Sciatic nerve (tissue), 2 donors: ENCODE measurements around the gene GPSM1. TPM values are rescaled to one million over a fixed set of nuclear protein-coding genes. Genes with fewer than 3 reads are reported as not detected.

ENCODE experiments used
- ATAC-seq: fragments of 200-7000 bp; cut with Tn5 transposase; one replicate; pipeline ENCODE4 v1.9.1; 2020; ENCODE audit warnings: mild to moderate bottlenecking, moderate library complexity
- DNase-seq: peaks from one replicate; pipeline ENCODE4 v3.0.0-alpha.2; 2020; ENCODE audit warnings: low spot score
- intact Hi-C: fragments of 100-400 bp; cut with DNase I; formaldehyde crosslinking; loops from one replicate; pipeline ENCODE4 v1.14.2; 2022
- total RNA-seq: library from RNA; stranded (reverse); fragmentation: NEBNext Ultra II Directional; extraction: Animal tissue kit (Norgen Biotek cat#: 25700); gene quantifications from one replicate; pipeline ENCODE4 v1.2.1, GENCODE V29; 2021
- donor health status: DM: no; HTN: no; CAD: no.
- donor health status: DM: no; HTN: no; CAD: no.

GPSM1 gene, protein sequence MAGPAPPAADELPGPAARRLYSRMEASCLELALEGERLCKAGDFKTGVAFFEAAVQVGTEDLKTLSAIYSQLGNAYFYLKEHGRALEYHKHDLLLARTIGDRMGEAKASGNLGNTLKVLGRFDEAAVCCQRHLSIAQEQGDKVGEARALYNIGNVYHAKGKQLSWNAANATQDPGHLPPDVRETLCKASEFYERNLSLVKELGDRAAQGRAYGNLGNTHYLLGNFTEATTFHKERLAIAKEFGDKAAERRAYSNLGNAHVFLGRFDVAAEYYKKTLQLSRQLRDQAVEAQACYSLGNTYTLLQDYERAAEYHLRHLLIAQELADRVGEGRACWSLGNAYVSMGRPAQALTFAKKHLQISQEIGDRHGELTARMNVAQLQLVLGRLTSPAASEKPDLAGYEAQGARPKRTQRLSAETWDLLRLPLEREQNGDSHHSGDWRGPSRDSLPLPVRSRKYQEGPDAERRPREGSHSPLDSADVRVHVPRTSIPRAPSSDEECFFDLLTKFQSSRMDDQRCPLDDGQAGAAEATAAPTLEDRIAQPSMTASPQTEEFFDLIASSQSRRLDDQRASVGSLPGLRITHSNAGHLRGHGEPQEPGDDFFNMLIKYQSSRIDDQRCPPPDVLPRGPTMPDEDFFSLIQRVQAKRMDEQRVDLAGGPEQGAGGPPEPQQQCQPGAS
- 43.7 TPM for total RNA-seq

GRCh38 chr9:136327304-136327974 lies at the start of gene GPSM1:
GPSM1 (plus strand) TSS chr9:136327539; CDS start chr9:136327696, 157 bp downstream.
- ATAC-seq (peak; percentile 40), DNase-seq (peak; percentile 83)
- intact Hi-C loops: no loop called here

DNA sequence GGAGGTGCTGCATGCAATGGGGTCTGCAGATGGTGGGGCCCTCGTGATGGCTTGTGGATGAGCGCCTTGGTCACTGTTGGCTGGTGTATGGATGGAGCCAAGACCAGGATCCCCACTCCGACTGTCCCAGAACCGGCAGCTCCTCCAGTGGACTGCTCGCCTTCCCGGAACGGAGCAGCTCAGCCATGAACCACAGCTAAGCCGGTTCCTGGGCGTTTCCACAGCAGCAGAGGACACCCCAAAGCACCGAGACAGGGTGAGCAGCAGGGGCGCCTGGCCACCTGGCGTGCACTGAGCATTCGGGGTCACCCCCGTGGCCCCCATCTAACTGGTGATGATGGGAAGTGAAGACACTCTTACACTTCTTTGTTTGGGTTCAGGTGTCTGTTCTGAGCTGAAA lies 49.6 kb upstream of the GPSM1 start:
- ATAC-seq (no peak), DNase-seq (no peak)
- intact Hi-C loops: no loop called here

DNA sequence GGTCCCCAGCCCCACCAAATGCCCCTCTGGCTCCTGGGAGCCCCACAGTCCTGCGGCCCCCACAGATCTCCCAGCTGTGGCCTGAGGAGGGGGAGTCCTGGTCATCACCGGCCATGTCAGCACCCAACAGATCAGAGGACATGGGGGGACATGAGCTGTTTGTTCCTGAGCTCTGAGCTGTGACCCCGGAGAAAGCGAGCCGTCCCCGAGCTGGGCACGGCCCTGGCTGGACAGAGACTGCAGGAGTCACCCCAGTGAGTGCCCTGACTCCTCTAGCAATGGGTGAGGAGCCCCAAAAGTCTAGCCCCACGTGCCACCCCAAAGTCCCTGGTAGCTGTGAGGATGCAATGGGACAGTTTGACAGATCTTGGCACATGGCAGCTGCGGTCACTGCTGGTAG lies 49.1 kb upstream of the GPSM1 start:
- intact Hi-C loops: no loop called here
- DNase-seq (no peak), ATAC-seq (no peak)

- no peak for DNase-seq
- ATAC-seq: no peak
- intact Hi-C loops: no loop called here
These were observed 48.4 kb upstream of the GPSM1 start for GRCh38 chr9:136278894-136279293.

DNA sequence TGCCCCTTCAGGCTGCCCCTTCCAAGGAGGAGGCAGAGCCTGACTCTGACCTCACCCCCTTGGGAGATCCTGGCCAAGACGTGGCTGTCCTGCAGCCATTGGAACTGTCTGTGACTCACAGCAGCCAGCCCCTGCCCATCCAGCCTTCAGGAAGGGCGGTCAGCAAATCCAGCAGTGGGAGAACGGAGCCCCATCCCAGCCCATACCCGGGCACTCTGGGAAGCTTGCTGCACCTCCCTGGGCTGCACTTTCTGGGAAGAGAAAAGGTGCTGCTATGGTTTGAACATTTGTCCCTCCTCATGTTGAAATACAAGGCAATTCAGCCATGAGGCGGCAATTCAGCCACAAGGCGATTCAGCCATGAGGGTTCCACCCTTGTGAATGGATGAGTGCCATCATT lies 47.9 kb upstream of the GPSM1 start:
- intact Hi-C loops: no loop called here
- no peak for ATAC-seq
- no peak for DNase-seq

- ATAC-seq (no peak), DNase-seq (no peak)
- intact Hi-C loops: no loop called here
These were observed 46.6 kb upstream of the GPSM1 start for GRCh38 chr9:136280535-136281315.

GRCh38 chr9:136281421-136282271 lies 45.7 kb upstream of the GPSM1 start:
- DNase-seq (no peak), ATAC-seq (no peak)
- intact Hi-C loops: no loop called here

GRCh38 chr9:136282272-136282861 lies 45.0 kb upstream of the GPSM1 start:
- DNase-seq (no peak), ATAC-seq (no peak)
- intact Hi-C loops: no loop called here

GRCh38 chr9:136283291-136284235 lies 43.8 kb upstream of the GPSM1 start:
- ATAC-seq: peak; percentile 91
- peak; percentile 85 for DNase-seq
- intact Hi-C loops: no loop called here

GRCh38 chr9:136284311-136284710 lies 43.0 kb upstream of the GPSM1 start:
- ATAC-seq (no peak), DNase-seq (no peak)
- intact Hi-C loops: no loop called here

DNA sequence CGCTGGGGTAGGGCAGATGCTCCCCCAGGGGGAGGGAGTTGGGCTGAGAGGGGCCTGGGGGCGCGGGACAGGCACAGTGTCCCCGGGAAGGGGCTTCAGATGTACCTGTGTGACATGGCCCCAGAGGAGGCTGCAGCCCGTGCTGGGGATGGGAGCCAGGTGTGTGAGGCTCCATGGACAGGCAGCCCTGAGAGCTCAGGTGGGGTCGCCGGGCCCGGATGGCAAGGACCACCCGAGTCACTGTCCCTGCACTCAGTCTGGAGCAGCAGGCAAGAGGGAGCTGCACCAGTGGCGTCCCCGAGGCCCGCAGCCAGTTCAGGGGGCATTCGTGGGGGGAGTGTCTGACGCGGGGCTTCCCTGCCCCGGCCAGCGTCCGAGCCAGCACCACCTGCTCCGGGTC lies 42.4 kb upstream of the GPSM1 start:
- intact Hi-C loops: no loop called here
- no peak for DNase-seq
- ATAC-seq: no peak

- intact Hi-C loops: no loop called here
- ATAC-seq: no peak
- DNase-seq: no peak
These were observed 41.6 kb upstream of the GPSM1 start for GRCh38 chr9:136285501-136286358.

DNA sequence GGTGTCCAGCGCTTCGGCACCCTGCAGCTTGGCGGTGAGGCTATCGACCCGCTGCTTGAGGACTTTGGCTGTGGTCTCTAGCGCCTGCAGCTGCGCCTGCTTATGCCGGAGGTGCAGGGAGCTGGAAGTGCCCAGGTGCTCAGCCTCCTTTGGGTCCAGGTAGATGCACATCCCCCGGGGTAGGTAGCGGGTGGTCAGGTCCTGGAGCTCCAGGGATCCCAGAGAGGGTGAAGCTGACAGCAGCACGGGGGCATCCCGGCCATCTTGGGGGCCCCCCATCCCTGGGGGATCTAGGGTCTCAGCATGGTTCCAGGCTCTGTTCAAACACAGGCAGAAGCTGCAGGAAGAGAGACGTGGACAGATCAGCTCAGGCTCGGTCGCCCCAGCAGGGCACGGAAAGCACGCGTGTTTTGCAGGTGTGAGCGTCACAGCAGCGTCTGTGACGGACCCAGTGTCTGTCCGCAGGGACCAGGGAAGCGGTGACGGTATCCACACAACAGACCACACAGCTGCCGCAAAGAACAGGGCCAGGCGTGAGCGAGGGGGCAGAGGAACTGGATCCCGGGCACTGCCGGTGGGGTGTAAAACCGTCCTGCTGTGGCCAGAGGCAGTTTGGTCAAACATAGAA lies 40.9 kb upstream of the GPSM1 start:
- no peak for DNase-seq
- ATAC-seq: no peak
- intact Hi-C loops: no loop called here

DNA sequence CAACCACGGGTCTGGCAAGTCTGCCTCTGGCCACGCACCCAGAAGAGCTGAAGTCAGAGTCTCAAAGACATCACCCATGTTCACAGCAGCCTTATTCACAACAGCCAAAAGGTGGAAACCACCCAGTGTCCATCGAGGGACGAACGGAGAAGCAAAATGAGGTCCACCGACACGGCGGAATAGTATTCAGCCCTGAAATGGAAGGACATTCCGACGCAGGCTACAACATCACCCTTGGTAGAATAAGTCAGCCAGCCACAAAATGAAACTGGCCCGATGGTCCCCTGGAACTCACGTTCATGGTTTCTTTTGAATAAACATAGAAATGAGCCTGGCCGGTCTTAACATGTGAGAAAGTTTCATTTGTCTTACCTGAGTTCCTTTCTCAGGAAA lies 40.4 kb upstream of the GPSM1 start:
- intact Hi-C loops: no loop called here
- DNase-seq (no peak), ATAC-seq (no peak)

GRCh38 chr9:136287960-136288753 lies 39.2 kb upstream of the GPSM1 start:
- ATAC-seq: no peak
- intact Hi-C loops: no loop called here
- no peak for DNase-seq
